Smooth muscle cell (in vitro differentiated cells): ENCODE measurements around the gene KDM4C. TPM values are rescaled to one million over a fixed set of nuclear protein-coding genes. Genes with fewer than 3 reads are reported as not detected.
"Not testable (repeated sequence)": the region's sequence is repeated elsewhere in the genome, so short reads cannot be mapped to it uniquely, and the experiment has no call there.

Experiments used
- DNase-seq: peaks from one replicate; lab custom pipeline; 2025; ENCODE audit not compliant: unreplicated experiment; lab: John Stamatoyannopoulos, UW
- H2AFZ ChIP-seq: fragments of 200-600 bp; sonication (generic); 2 replicates; pipeline ENCODE4 v1.6.0; 2016; ENCODE audit warnings: antibody characterized with exemption, low read depth, mild to moderate bottlenecking
- H3F3A ChIP-seq: fragments of 200-600 bp; sonication (generic); 2 replicates; pipeline ENCODE4 v1.6.0; 2017; ENCODE audit warnings: antibody characterized with exemption, low read depth
- H3K27ac ChIP-seq: fragments of 200-600 bp; sonication (generic); 2 replicates; pipeline ENCODE4 v1.5.1; 2016; ENCODE audit warnings: low read depth, mild to moderate bottlenecking
- H3K27me3 ChIP-seq: fragments of 200-600 bp; sonication (generic); 2 replicates; pipeline ENCODE4 v1.6.1; 2016; ENCODE audit warnings: low read depth, mild to moderate bottlenecking
- H3K36me3 ChIP-seq: fragments of 200-600 bp; sonication (generic); 2 replicates; pipeline ENCODE4 v1.5.1; 2016; ENCODE audit warnings: low read depth
- H3K4me1 ChIP-seq: fragments of 200-600 bp; sonication (generic); 2 replicates; pipeline ENCODE4 v1.5.1; 2016; ENCODE audit warnings: low read depth
- H3K4me2 ChIP-seq: fragments of 200-600 bp; sonication (generic); 2 replicates; pipeline ENCODE4 v1.6.0; 2016; ENCODE audit warnings: mild to moderate bottlenecking
- H3K4me3 ChIP-seq: fragments of 200-600 bp; sonication (generic); 2 replicates; pipeline ENCODE4 v1.5.1; 2016; ENCODE audit warnings: mild to moderate bottlenecking
- H3K79me2 ChIP-seq: fragments of 200-600 bp; sonication (generic); 2 replicates; pipeline ENCODE4 v1.6.0; 2016; ENCODE audit warnings: low read depth, mild to moderate bottlenecking
- H3K9ac ChIP-seq: fragments of 200-600 bp; sonication (generic); 2 replicates; pipeline ENCODE4 v1.6.0; 2016; ENCODE audit warnings: low read depth
- H3K9me3 ChIP-seq: fragments of 200-600 bp; sonication (generic); replicated peaks from 2 replicates; pipeline ENCODE4 v1.5.1; 2016; ENCODE audit warnings: low read depth
- H4K20me1 ChIP-seq: fragments of 200-600 bp; sonication (generic); 2 replicates; pipeline ENCODE4 v1.6.0; 2016; ENCODE audit warnings: low read depth
- WGBS: methylation state at CpG from one replicate; pipeline ENCODE4 v1.1.7; 2016; ENCODE audit warnings: low lambda C conversion rate; 5-methylcytosine and 5-hydroxymethylcytosine counted together
- polyA plus RNA-seq: library from polyadenylated mRNA; unstranded; fragments of >200 nt; fragmentation: Nextera tagmentation; extraction: Ambion mirVana; gene quantifications from 2 replicates; pipeline ENCODE4 v1.2.1, GENCODE V29; 2016
- total RNA-seq: library from RNA; depleted of rRNA; stranded (reverse); fragments of >200 nt; gene quantifications from 2 replicates; pipeline ENCODE4 v1.2.3, GENCODE V29; 2014
- TF ChIP-seq, protein P1 (sequence below): fragments of 200-600 bp; sonication (generic); IDR thresholded peaks from 2 replicates; pipeline ENCODE4 v1.5.1; 2017; ENCODE audit warnings: borderline replicate concordance, mild to moderate bottlenecking, antibody characterized with exemption; ENCODE audit not compliant: insufficient read depth, poor library complexity, severe bottlenecking

KDM4C gene
- total and polyA plus RNA-seq, 2 experiments from 2014 or later: 7.5 to 20.2 TPM

GRCh38 chr9:6944093-6944551 lies 186.3 kb downstream of the KDM4C start:
- no peaks in the 10 kb centered on the region for H3K9me3 ChIP-seq
- H3K4me3 ChIP-seq: no peak overlapping the region
- no peak for DNase-seq
- no peaks in the 10 kb centered on the region for H3K27me3 ChIP-seq
- H3F3A ChIP-seq: peaks cover 6% of the 10 kb centered on the region
- no peak overlapping the region for H3K27ac ChIP-seq
- WGBS: 88% methylated on average over 1 of the region's 1 CpG
- H3K79me2 ChIP-seq: no peaks in the 10 kb centered on the region
- no peak overlapping the region for H2AFZ ChIP-seq
- H3K4me1 ChIP-seq: no peaks in the 10 kb centered on the region
- H3K36me3 ChIP-seq: no peaks in the 10 kb centered on the region
- no peak overlapping the region for H3K9ac ChIP-seq
- TF ChIP-seq, protein P1, sequence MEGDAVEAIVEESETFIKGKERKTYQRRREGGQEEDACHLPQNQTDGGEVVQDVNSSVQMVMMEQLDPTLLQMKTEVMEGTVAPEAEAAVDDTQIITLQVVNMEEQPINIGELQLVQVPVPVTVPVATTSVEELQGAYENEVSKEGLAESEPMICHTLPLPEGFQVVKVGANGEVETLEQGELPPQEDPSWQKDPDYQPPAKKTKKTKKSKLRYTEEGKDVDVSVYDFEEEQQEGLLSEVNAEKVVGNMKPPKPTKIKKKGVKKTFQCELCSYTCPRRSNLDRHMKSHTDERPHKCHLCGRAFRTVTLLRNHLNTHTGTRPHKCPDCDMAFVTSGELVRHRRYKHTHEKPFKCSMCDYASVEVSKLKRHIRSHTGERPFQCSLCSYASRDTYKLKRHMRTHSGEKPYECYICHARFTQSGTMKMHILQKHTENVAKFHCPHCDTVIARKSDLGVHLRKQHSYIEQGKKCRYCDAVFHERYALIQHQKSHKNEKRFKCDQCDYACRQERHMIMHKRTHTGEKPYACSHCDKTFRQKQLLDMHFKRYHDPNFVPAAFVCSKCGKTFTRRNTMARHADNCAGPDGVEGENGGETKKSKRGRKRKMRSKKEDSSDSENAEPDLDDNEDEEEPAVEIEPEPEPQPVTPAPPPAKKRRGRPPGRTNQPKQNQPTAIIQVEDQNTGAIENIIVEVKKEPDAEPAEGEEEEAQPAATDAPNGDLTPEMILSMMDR: no peak
- H4K20me1 ChIP-seq: peaks cover 51% of the 10 kb centered on the region
- no peak overlapping the region for H3K4me2 ChIP-seq

GRCh38 chr9:6944896-6945295 lies 187.1 kb downstream of the KDM4C start:
- TF ChIP-seq, protein P1: no peak
- Histone ChIP-seq H3K4me3 (no peak overlapping the region), H3K9ac (no peak overlapping the region), H3K9me3 (no peaks in the 10 kb centered on the region), H3K4me1 (no peaks in the 10 kb centered on the region), H3K27me3 (no peaks in the 10 kb centered on the region), H3F3A (no peaks in the 10 kb centered on the region), H3K79me2 (no peaks in the 10 kb centered on the region), H3K4me2 (no peak overlapping the region), H3K36me3 (no peaks in the 10 kb centered on the region), H3K27ac (no peak overlapping the region), H2AFZ (no peak overlapping the region), H4K20me1 (peaks cover 45% of the 10 kb centered on the region)
- WGBS: 83% methylated on average over 4 of the region's 4 CpGs
- DNase-seq: no peak

GRCh38 chr9:6945816-6946215 lies 188.0 kb downstream of the KDM4C start:
- Histone ChIP-seq H4K20me1 (peaks cover 45% of the 10 kb centered on the region), H3K9ac (no peak overlapping the region), H3K9me3 (no peaks in the 10 kb centered on the region), H2AFZ (no peak overlapping the region), H3K4me1 (no peaks in the 10 kb centered on the region), H3K27ac (no peak overlapping the region), H3K79me2 (no peaks in the 10 kb centered on the region), H3K4me3 (no peak overlapping the region), H3K27me3 (no peaks in the 10 kb centered on the region), H3F3A (no peaks in the 10 kb centered on the region), H3K4me2 (no peak overlapping the region), H3K36me3 (no peaks in the 10 kb centered on the region)
- DNase-seq: no peak
- TF ChIP-seq, protein P1: no peak

GRCh38 chr9:6946583-6947166 lies 188.9 kb downstream of the KDM4C start:
- Histone ChIP-seq H3K79me2 (no peaks in the 10 kb centered on the region), H3K27ac (no peak overlapping the region), H2AFZ (no peak overlapping the region), H3K36me3 (no peaks in the 10 kb centered on the region), H3K9me3 (no peaks in the 10 kb centered on the region), H3K4me3 (no peak overlapping the region), H3K27me3 (no peaks in the 10 kb centered on the region), H3K4me1 (no peaks in the 10 kb centered on the region), H4K20me1 (peaks cover 45% of the 10 kb centered on the region), H3F3A (no peaks in the 10 kb centered on the region), H3K9ac (no peak overlapping the region), H3K4me2 (no peak overlapping the region)
- 98% methylated on average over 3 of the region's 3 CpGs for whole genome bisulfite sequencing
- TF ChIP-seq, protein P1: no peak
- DNase-seq: no peak

DNA sequence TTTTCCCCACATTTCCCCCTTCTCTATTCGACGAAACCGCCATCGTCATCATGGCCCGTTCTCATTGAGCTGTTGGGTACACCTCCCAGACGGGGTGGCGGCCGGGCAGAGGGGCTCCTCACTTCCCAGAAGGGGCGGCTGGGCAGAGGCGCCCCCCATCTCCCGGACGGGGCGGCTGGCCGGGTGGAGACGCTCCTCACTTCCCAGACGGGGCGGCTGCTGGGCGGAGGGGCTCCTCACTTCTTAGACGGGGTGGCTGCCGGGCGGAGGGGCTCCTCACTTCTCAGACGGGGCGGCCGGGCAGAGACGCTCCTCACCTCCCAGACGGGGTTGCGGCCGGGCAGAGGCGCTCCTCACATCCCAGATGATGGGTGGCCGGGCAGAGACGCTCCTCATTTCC lies 191.1 kb downstream of the KDM4C start:
- H3K9me3 ChIP-seq, H3K4me1 ChIP-seq, DNase-seq, H3F3A ChIP-seq, H3K27me3 ChIP-seq, H3K79me2 ChIP-seq, H3K36me3 ChIP-seq, H2AFZ ChIP-seq, H3K27ac ChIP-seq, H3K4me3 ChIP-seq, H3K9ac ChIP-seq, H3K4me2 ChIP-seq: not testable (repeated sequence)
- peaks cover 46% of the 10 kb centered on the region for H4K20me1 ChIP-seq
- WGBS: 96% methylated on average over 23 of the region's 31 CpGs
